Mesenchymal stem cell (in vitro differentiated cells and primary cell): ENCODE data around the gene PRKCD.

ENCODE experiments used
- DNase-seq: peaks from one replicate; pipeline ENCODE4 v3.0.0-alpha.2; 2013
- H2AFZ ChIP-seq: one replicate; pipeline ENCODE4 v1.6.1; 2013; ENCODE audit warnings: low read depth, mild to moderate bottlenecking, control low read depth, inconsistent platforms, low read length, moderate library complexity
- H2AK5ac ChIP-seq: 2 replicates; pipeline ENCODE4 v1.6.1; 2013; ENCODE audit warnings: low read length, moderate library complexity, mild to moderate bottlenecking, inconsistent platforms; ENCODE audit not compliant: severe bottlenecking
- H2BK120ac ChIP-seq: one replicate; pipeline ENCODE4 v1.6.1; 2013; ENCODE audit warnings: low read depth, mild to moderate bottlenecking, inconsistent platforms, low read length, moderate library complexity
- H2BK12ac ChIP-seq, 2 experiments: one replicate each; pipeline ENCODE4 v1.6.1; 2013; ENCODE audit warnings: inconsistent platforms in 2 of 2, low read length in 2 of 2, mild to moderate bottlenecking in 2 of 2, moderate library complexity in 2 of 2, control low read depth in 1 of 2
- H2BK15ac ChIP-seq: one replicate; pipeline ENCODE4 v1.6.1; 2013; ENCODE audit warnings: mild to moderate bottlenecking, low read depth, inconsistent platforms; ENCODE audit not compliant: poor library complexity, severe bottlenecking
- H2BK5ac ChIP-seq: 2 replicates; pipeline ENCODE4 v1.6.1; 2013; ENCODE audit warnings: low read depth, mild to moderate bottlenecking, low read length, control low read depth, inconsistent platforms; ENCODE audit not compliant: poor library complexity, severe bottlenecking
- H3K14ac ChIP-seq, 2 experiments: one replicate each; pipeline ENCODE4 v1.6.1; 2013; ENCODE audit warnings: inconsistent platforms in 2 of 2, low read length in 2 of 2, control low read depth in 1 of 2, mild to moderate bottlenecking in 1 of 2, moderate library complexity in 1 of 2
- H3K18ac ChIP-seq, 2 experiments: one replicate each; pipeline ENCODE4 v1.6.1; 2013; ENCODE audit warnings: inconsistent platforms in 2 of 2, low read length in 2 of 2, control low read depth in 1 of 2, low read depth in 1 of 2, mild to moderate bottlenecking in 1 of 2
- H3K23ac ChIP-seq, 2 experiments: one replicate each; pipeline ENCODE4 v1.6.1; 2013; ENCODE audit warnings: inconsistent platforms in 2 of 2, low read length in 2 of 2, mild to moderate bottlenecking in 2 of 2, moderate library complexity in 2 of 2, control low read depth in 1 of 2
- H3K27ac ChIP-seq: 2 replicates; pipeline ENCODE4 v1.5.1; 2013; ENCODE audit warnings: mild to moderate bottlenecking, moderate library complexity, low read length, control low read depth, inconsistent platforms; ENCODE audit not compliant: poor library complexity, severe bottlenecking
- H3K27me3 ChIP-seq, 2 experiments: 2 replicates each; pipeline versions ENCODE4 v1.6.1 to v1.7.0; 2013; ENCODE audit warnings: low read length in 2 of 2, mild to moderate bottlenecking in 2 of 2, moderate library complexity in 2 of 2, control low read depth in 1 of 2, inconsistent platforms in 1 of 2; ENCODE audit not compliant: control insufficient read depth in 1 of 2, insufficient read depth in 1 of 2
- H3K36me3 ChIP-seq, 2 experiments: 2 replicates each; pipeline versions ENCODE4 v1.6.1 to v1.7.0; 2013; ENCODE audit warnings: low read length in 2 of 2, control low read depth in 1 of 2, inconsistent platforms in 1 of 2, low read depth in 1 of 2, mild to moderate bottlenecking in 1 of 2; ENCODE audit not compliant: insufficient read depth in 2 of 2, control insufficient read depth in 1 of 2
- H3K4ac ChIP-seq, 2 experiments: one replicate each; pipeline ENCODE4 v1.6.1; 2013; ENCODE audit warnings: inconsistent platforms in 2 of 2, low read length in 2 of 2, mild to moderate bottlenecking in 2 of 2, moderate library complexity in 2 of 2, control low read depth in 1 of 2, low read depth in 1 of 2
- H3K4me1 ChIP-seq: 2 replicates; pipeline ENCODE4 v1.6.1; 2013; ENCODE audit warnings: low read depth, low read length, control low read depth; ENCODE audit not compliant: control insufficient read depth, insufficient read depth
- H3K4me2 ChIP-seq: 2 replicates; pipeline ENCODE4 v1.6.1; 2013; ENCODE audit warnings: low read length, mild to moderate bottlenecking, inconsistent platforms; ENCODE audit not compliant: poor library complexity, severe bottlenecking
- H3K4me3 ChIP-seq, 2 experiments: 2 replicates each; pipeline versions ENCODE4 v1.5.1 to v1.7.0; 2013; ENCODE audit warnings: low read length in 2 of 2, mild to moderate bottlenecking in 2 of 2, control low read depth in 1 of 2, low read depth in 1 of 2; ENCODE audit not compliant: insufficient read depth in 1 of 2
- H3K79me1 ChIP-seq: replicated peaks from 2 replicates; pipeline ENCODE4 v1.6.1; 2013; ENCODE audit warnings: mild to moderate bottlenecking, control low read depth, low read length, inconsistent platforms; ENCODE audit not compliant: poor library complexity, severe bottlenecking
- H3K9ac ChIP-seq: 2 replicates; pipeline ENCODE4 v1.7.0; 2013; ENCODE audit warnings: mild to moderate bottlenecking, low read length, moderate library complexity
- H3K9me3 ChIP-seq: 2 replicates; pipeline ENCODE4 v1.7.0; 2013; ENCODE audit warnings: mild to moderate bottlenecking, low read length; ENCODE audit not compliant: control insufficient read depth
- H4K8ac ChIP-seq: one replicate; pipeline ENCODE4 v1.6.1; 2013; ENCODE audit warnings: inconsistent platforms, mild to moderate bottlenecking, low read length, moderate library complexity
- H4K91ac ChIP-seq: one replicate; pipeline ENCODE4 v1.6.1; 2013; ENCODE audit warnings: mild to moderate bottlenecking, low read length, inconsistent platforms
- WGBS: methylation state at CpG from one replicate; pipeline ENCODE4 v1.1.7; 2013; ENCODE audit warnings: mixed read lengths; 5-methylcytosine and 5-hydroxymethylcytosine counted together

PRKCD gene

GRCh38 chr3:53164911-53165310 is 3.9 kb downstream of the PRKCD start:
- H2AK5ac ChIP-seq: no peak overlapping the region
- H3K4ac ChIP-seq: no peak overlapping the region
- no peak overlapping the region for H3K23ac ChIP-seq
- DNase-seq: no peak
- H4K91ac ChIP-seq: peak overlapping the region; percentile 43
- H3K79me1 ChIP-seq: peaks cover 23% of the 10 kb centered on the region
- no peak overlapping the region for H3K4me3 ChIP-seq
- H3K27ac ChIP-seq: no peak overlapping the region
- no peak overlapping the region for H3K4me2 ChIP-seq
- no peak overlapping the region for H3K9ac ChIP-seq
- H3K27me3 ChIP-seq: no peaks in the 10 kb centered on the region
- no peak overlapping the region for H2BK15ac ChIP-seq
- no peak overlapping the region for H3K14ac ChIP-seq
- no peak overlapping the region for H4K8ac ChIP-seq
- no peaks in the 10 kb centered on the region for H3K9me3 ChIP-seq
- H2BK120ac ChIP-seq: no peak overlapping the region
- no peak overlapping the region for H2BK12ac ChIP-seq
- H3K4me1 ChIP-seq: peaks cover 43% of the 10 kb centered on the region
- H3K18ac ChIP-seq: no peak overlapping the region
- H2AFZ ChIP-seq: no peak overlapping the region
- 76% methylated on average over 9 of the region's 9 CpGs for WGBS
- peaks cover 0 to 19% of the 10 kb centered on the region in 2 experiments for H3K36me3 ChIP-seq
- no peak overlapping the region for H2BK5ac ChIP-seq

GRCh38 chr3:53166206-53166605 is 5.2 kb downstream of the PRKCD start:
- Histone ChIP-seq H2BK5ac (no peak overlapping the region), H3K4me3 (no peak overlapping the region), H3K14ac (peak overlapping the region in 1 of 2 experiments; percentile 94), H2BK12ac (peak overlapping the region; percentile 73 to 77), H2AFZ (no peak overlapping the region), H3K79me1 (peaks cover 23% of the 10 kb centered on the region), H4K91ac (peak overlapping the region; percentile 98), H2BK120ac (no peak overlapping the region), H3K4me2 (no peak overlapping the region), H2AK5ac (no peak overlapping the region), H3K18ac (peak overlapping the region in 1 of 2 experiments; percentile 99), H3K4me1 (peaks cover 44% of the 10 kb centered on the region), H3K27me3 (no peaks in the 10 kb centered on the region), H3K23ac (no peak overlapping the region), H3K9me3 (no peaks in the 10 kb centered on the region), H3K9ac (no peak overlapping the region), H3K4ac (peak overlapping the region; percentile 79 to 98), H3K27ac (no peak overlapping the region), H2BK15ac (no peak overlapping the region), H3K36me3 (peaks cover 0 to 28% of the 10 kb centered on the region in 2 experiments), H4K8ac (peak overlapping the region; percentile 99)
- DNase-seq: no peak
- WGBS: 100% methylated on average over 3 of the region's 4 CpGs

GRCh38 chr3:53166781-53167291 is 5.8 kb downstream of the PRKCD start:
- peak overlapping the region; percentile 45 for H2BK15ac ChIP-seq
- no peaks in the 10 kb centered on the region for H3K9me3 ChIP-seq
- peak overlapping the region; percentile 98 for H4K91ac ChIP-seq
- peak overlapping the region; percentile 79 to 98 for H3K4ac ChIP-seq
- H4K8ac ChIP-seq: peak overlapping the region; percentile 99
- H2BK5ac ChIP-seq: no peak overlapping the region
- H2BK12ac ChIP-seq: peak overlapping the region; percentile 73 to 77
- H2AFZ ChIP-seq: no peak overlapping the region
- peak overlapping the region; percentile 91 for H2BK120ac ChIP-seq
- H3K23ac ChIP-seq: peak overlapping the region in 1 of 2 experiments; percentile 51
- peak overlapping the region in 1 of 2 experiments; percentile 35 for H3K4me3 ChIP-seq
- H3K14ac ChIP-seq: peak overlapping the region in 1 of 2 experiments; percentile 94
- H3K4me2 ChIP-seq: no peak overlapping the region
- peaks cover 50% of the 10 kb centered on the region for H3K4me1 ChIP-seq
- peak overlapping the region; percentile 94 to 99 for H3K18ac ChIP-seq
- DNase-seq: peak; percentile 69
- peak overlapping the region; percentile 68 for H3K9ac ChIP-seq
- peaks cover 24% of the 10 kb centered on the region for H3K79me1 ChIP-seq
- no peaks in the 10 kb centered on the region for H3K27me3 ChIP-seq
- peaks cover 0 to 29% of the 10 kb centered on the region in 2 experiments for H3K36me3 ChIP-seq
- H3K27ac ChIP-seq: peak overlapping the region; percentile 5
- H2AK5ac ChIP-seq: peak overlapping the region; percentile 52
- 34% methylated on average over 9 of the region's 9 CpGs for WGBS

GRCh38 chr3:53167418-53168174 is 6.6 kb downstream of the PRKCD start:
- Histone ChIP-seq H3K23ac (no peak overlapping the region), H4K8ac (peak overlapping the region; percentile 78), H4K91ac (peak overlapping the region; percentile 64), H2BK15ac (peak overlapping the region; percentile 44), H3K27me3 (no peaks in the 10 kb centered on the region), H2BK5ac (no peak overlapping the region), H3K4ac (no peak overlapping the region), H3K4me2 (no peak overlapping the region), H3K27ac (no peak overlapping the region), H2AFZ (no peak overlapping the region), H3K4me1 (peaks cover 51% of the 10 kb centered on the region), H3K36me3 (peaks cover 0 to 29% of the 10 kb centered on the region in 2 experiments), H3K9me3 (no peaks in the 10 kb centered on the region), H3K9ac (no peak overlapping the region), H3K18ac (peak overlapping the region; percentile 53 to 99), H2AK5ac (no peak overlapping the region), H2BK120ac (no peak overlapping the region), H2BK12ac (peak overlapping the region; percentile 44 to 68), H3K79me1 (peaks cover 22% of the 10 kb centered on the region), H3K14ac (peak overlapping the region in 1 of 2 experiments; percentile 37), H3K4me3 (no peak overlapping the region)
- no peak for DNase-seq
- 84% methylated on average over 6 of the region's 7 CpGs for WGBS
